HG03432 (cell line): ENCODE results near the gene NCKIPSD.

Experiments used
- ATAC-seq: cut with Tn5 transposase; IDR thresholded peaks from one replicate; pipeline ENCODE4 v1.9.1; 2021; ENCODE audit warnings: mild to moderate bottlenecking, moderate library complexity; ENCODE audit not compliant: unreplicated experiment

The NCKIPSD gene

GRCh38 chr3:48679411-48680391 lies 6.0 kb downstream of the NCKIPSD start:
- ATAC-seq: no peak

GRCh38 chr3:48678566-48679380 lies 6.9 kb downstream of the NCKIPSD start:
- ATAC-seq: no peak

- no peak for ATAC-seq
Observed at GRCh38 chr3:48678056-48678455, 7.7 kb downstream of the NCKIPSD start.

- no peak for ATAC-seq
Observed at GRCh38 chr3:48674505-48674904, 11.2 kb downstream of the NCKIPSD start.

GRCh38 chr3:48672522-48672921 lies 13.2 kb downstream of the NCKIPSD start:
- ATAC-seq: no peak

- ATAC-seq: no peak
Observed at GRCh38 chr3:48664929-48665328, 20.8 kb downstream of the NCKIPSD start.

GRCh38 chr3:48664313-48664644 lies 21.4 kb downstream of the NCKIPSD start:
- no peak for ATAC-seq

- peak; percentile 81 for ATAC-seq
Observed at GRCh38 chr3:48663489-48664312, 22.0 kb downstream of the NCKIPSD start.

- ATAC-seq: no peak
Observed at GRCh38 chr3:48662753-48663488, 22.8 kb downstream of the NCKIPSD start, which contains the start of gene CELSR3. Gene CELSR3 (minus strand): TSS chr3:48662886. CDS start chr3:48662634, 252 bp downstream.

- no peak for ATAC-seq
Observed at GRCh38 chr3:48662145-48662752, 23.5 kb downstream of the NCKIPSD start.

GRCh38 chr3:48661501-48662144 lies 24.1 kb downstream of the NCKIPSD start:
- ATAC-seq: no peak

- no peak for ATAC-seq
Observed at GRCh38 chr3:48660800-48661400, 24.8 kb downstream of the NCKIPSD start.

- no peak for ATAC-seq
Observed at GRCh38 chr3:48656841-48657281, 28.9 kb downstream of the NCKIPSD start.

- ATAC-seq: peak; percentile 67
Observed at GRCh38 chr3:48656061-48656840, 29.5 kb downstream of the NCKIPSD start.

- ATAC-seq: no peak
Observed at GRCh38 chr3:48655606-48656005, 30.1 kb downstream of the NCKIPSD start.

- no peak for ATAC-seq
Observed at GRCh38 chr3:48655063-48655462, 30.7 kb downstream of the NCKIPSD start.

- ATAC-seq: no peak
Observed at GRCh38 chr3:48652923-48653715, 32.6 kb downstream of the NCKIPSD start.
